GM12878 (cell line): Measurements from ENCODE around the gene DNAJB8.

Source experiments
- EZH2 ChIP-seq: IDR thresholded peaks from 2 replicates; pipeline ENCODE4 v1.6.1; 2012; ENCODE audit warnings: low read depth, mild to moderate bottlenecking, control low read depth, inconsistent platforms, low read length, borderline replicate concordance; ENCODE audit not compliant: control insufficient read depth
- NFIC ChIP-seq: IDR thresholded peaks from 2 replicates; pipeline ENCODE4 v1.6.1; 2012; ENCODE audit warnings: low read depth, mild to moderate bottlenecking, inconsistent platforms, low read length, moderate library complexity
- POLR2A ChIP-seq: IDR thresholded peaks from 2 replicates; pipeline ENCODE4 v1.6.1; 2011; ENCODE audit warnings: low read depth, mild to moderate bottlenecking, low read length
- POLR2AphosphoS2 ChIP-seq: IDR thresholded peaks from 2 replicates; pipeline ENCODE4 v1.6.1; 2011; ENCODE audit warnings: low read depth, mild to moderate bottlenecking, low read length, improper control_type of control experiment, moderate library complexity
- ZNF217 ChIP-seq: fragments of 450-650 bp; IDR thresholded peaks from 2 replicates; pipeline ENCODE4 v1.6.1; 2017; ENCODE audit warnings: antibody characterized with exemption, mild to moderate bottlenecking
- TF ChIP-seq, protein P1 (sequence below): fragments of 450-650 bp; IDR thresholded peaks from 2 replicates; pipeline ENCODE4 v1.6.1; 2017; ENCODE audit warnings: antibody characterized with exemption, mild to moderate bottlenecking, moderate library complexity
- TF ChIP-seq, protein P2 (sequence below), 3 experiments: IDR thresholded peaks in 2 of 3; conservative IDR thresholded peaks in 1 of 3; 2 replicates each; pipeline ENCODE4 v1.5.1; 2011; ENCODE audit warnings: low read depth in 3 of 3, low read length in 3 of 3, mild to moderate bottlenecking in 3 of 3, control low read depth in 2 of 3, moderate library complexity in 2 of 3, inconsistent platforms in 1 of 3, mixed read lengths in 1 of 3; ENCODE audit not compliant: control insufficient read depth in 2 of 3, insufficient read depth in 1 of 3; ENCODE audit errors: extremely low read depth in 1 of 3
- TF ChIP-seq, protein P3 (sequence below): IDR thresholded peaks from 2 replicates; pipeline ENCODE4 v1.6.1; 2012; ENCODE audit warnings: low read length, inconsistent platforms

DNA sequence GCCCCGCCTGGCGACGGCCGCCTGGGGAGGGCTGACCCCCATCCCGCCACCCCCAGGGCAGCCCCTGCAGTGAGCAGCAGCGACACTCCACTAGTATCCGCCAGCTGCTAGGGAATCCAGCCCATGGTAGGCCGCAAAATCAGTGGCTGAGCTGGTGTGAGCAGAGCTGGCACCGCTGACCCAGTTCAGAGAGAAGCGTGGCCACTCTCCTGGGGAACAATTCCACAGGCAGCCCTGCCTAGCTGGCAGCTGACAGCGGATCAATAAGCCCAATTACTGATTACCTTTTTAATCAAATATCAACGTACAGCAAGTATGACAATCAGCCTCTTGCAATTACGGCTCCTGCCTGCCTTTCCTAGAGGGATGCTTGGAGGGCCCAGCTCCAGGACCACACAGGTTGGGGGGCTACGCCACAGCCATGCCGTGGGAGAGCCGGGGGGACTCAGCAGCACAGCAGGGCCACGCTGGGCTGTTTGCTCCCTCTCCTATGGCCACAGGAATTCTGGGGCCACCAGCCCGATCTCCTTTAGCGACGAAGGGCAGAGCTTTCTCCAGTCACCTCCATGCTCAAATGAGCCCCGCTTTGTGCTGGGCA, 13.9 kb downstream of the DNAJB8 start:
- TF ChIP-seq, protein P1, sequence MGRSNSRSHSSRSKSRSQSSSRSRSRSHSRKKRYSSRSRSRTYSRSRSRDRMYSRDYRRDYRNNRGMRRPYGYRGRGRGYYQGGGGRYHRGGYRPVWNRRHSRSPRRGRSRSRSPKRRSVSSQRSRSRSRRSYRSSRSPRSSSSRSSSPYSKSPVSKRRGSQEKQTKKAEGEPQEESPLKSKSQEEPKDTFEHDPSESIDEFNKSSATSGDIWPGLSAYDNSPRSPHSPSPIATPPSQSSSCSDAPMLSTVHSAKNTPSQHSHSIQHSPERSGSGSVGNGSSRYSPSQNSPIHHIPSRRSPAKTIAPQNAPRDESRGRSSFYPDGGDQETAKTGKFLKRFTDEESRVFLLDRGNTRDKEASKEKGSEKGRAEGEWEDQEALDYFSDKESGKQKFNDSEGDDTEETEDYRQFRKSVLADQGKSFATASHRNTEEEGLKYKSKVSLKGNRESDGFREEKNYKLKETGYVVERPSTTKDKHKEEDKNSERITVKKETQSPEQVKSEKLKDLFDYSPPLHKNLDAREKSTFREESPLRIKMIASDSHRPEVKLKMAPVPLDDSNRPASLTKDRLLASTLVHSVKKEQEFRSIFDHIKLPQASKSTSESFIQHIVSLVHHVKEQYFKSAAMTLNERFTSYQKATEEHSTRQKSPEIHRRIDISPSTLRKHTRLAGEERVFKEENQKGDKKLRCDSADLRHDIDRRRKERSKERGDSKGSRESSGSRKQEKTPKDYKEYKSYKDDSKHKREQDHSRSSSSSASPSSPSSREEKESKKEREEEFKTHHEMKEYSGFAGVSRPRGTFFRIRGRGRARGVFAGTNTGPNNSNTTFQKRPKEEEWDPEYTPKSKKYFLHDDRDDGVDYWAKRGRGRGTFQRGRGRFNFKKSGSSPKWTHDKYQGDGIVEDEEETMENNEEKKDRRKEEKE, result no peak
- TF ChIP-seq POLR2AphosphoS2 (no peak), NFIC (no peak), EZH2 (no peak), POLR2A (no peak), ZNF217 (no peak)
- TF ChIP-seq, protein P2, sequence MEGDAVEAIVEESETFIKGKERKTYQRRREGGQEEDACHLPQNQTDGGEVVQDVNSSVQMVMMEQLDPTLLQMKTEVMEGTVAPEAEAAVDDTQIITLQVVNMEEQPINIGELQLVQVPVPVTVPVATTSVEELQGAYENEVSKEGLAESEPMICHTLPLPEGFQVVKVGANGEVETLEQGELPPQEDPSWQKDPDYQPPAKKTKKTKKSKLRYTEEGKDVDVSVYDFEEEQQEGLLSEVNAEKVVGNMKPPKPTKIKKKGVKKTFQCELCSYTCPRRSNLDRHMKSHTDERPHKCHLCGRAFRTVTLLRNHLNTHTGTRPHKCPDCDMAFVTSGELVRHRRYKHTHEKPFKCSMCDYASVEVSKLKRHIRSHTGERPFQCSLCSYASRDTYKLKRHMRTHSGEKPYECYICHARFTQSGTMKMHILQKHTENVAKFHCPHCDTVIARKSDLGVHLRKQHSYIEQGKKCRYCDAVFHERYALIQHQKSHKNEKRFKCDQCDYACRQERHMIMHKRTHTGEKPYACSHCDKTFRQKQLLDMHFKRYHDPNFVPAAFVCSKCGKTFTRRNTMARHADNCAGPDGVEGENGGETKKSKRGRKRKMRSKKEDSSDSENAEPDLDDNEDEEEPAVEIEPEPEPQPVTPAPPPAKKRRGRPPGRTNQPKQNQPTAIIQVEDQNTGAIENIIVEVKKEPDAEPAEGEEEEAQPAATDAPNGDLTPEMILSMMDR (IDR thresholded peaks at IDR 0.05 in 2 of 3, conservative IDR thresholded peaks at IDR 0.05 in 1 of 3; ENCODE audit: control insufficient read depth in 2 of 3, extremely low read depth in 1 of 3, insufficient read depth in 1 of 3, low read depth in 3 of 3, low read length in 3 of 3), result no peak
- TF ChIP-seq, protein P3, sequence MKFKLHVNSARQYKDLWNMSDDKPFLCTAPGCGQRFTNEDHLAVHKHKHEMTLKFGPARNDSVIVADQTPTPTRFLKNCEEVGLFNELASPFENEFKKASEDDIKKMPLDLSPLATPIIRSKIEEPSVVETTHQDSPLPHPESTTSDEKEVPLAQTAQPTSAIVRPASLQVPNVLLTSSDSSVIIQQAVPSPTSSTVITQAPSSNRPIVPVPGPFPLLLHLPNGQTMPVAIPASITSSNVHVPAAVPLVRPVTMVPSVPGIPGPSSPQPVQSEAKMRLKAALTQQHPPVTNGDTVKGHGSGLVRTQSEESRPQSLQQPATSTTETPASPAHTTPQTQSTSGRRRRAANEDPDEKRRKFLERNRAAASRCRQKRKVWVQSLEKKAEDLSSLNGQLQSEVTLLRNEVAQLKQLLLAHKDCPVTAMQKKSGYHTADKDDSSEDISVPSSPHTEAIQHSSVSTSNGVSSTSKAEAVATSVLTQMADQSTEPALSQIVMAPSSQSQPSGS, result no peak
